CD4-positive, alpha-beta T cell treated with Interleukin-21 for 1 hour (primary cell): ENCODE data around the gene FOCAD.

ENCODE experiments used
- DNase-seq: peaks from one replicate; pipeline ENCODE4 v3.0.0-alpha.2; 2020

The FOCAD gene

GRCh38 chr9:21027295-21027694, 343.2 kb downstream of the FOCAD start:
- no peak for DNase-seq

GRCh38 chr9:21028466-21028865, 344.4 kb downstream of the FOCAD start:
- DNase-seq: no peak

GRCh38 chr9:21029661-21030060, 345.6 kb downstream of the FOCAD start:
- no peak for DNase-seq

- peak; percentile 45 for DNase-seq
These were observed 346.5 kb downstream of the FOCAD start for GRCh38 chr9:21030389-21031035.

GRCh38 chr9:21031091-21031807, 347.2 kb downstream of the FOCAD start, which contains the start of gene HACD4:
Gene HACD4, minus strand, starts transcription at chr9:21031640. Its CDS starts 50 bp downstream, at chr9:21031590.
- peak; percentile 73 for DNase-seq

- DNase-seq: no peak
These were observed 347.7 kb downstream of the FOCAD start for GRCh38 chr9:21031808-21032183.

GRCh38 chr9:21037278-21037677, 353.2 kb downstream of the FOCAD start:
- no peak for DNase-seq

GRCh38 chr9:21039302-21039701, 355.2 kb downstream of the FOCAD start:
- DNase-seq: no peak

GRCh38 chr9:21042466-21042865, 358.4 kb downstream of the FOCAD start:
- no peak for DNase-seq

GRCh38 chr9:21043841-21044240, 359.8 kb downstream of the FOCAD start:
- DNase-seq: no peak
